ENCODE measurements around the gene TNIK. TPM values are rescaled to one million over a fixed set of nuclear protein-coding genes. Genes with fewer than 3 reads are reported as not detected.

The TNIK gene
- total and polyA plus RNA-seq, 12 donors, result 9.3 to 51.9 (median 35.1) TPM

- Histone ChIP-seq H3K27me3 (no peaks in the 10 kb centered on the region), H3K36me3 (peaks cover 0 to 76% (median 10%) of the 10 kb centered on the region in 9 donors), H3K27ac (no peak overlapping the region), H3K9me3 (peaks cover 0 to 18% (median 8%) of the 10 kb centered on the region in 11 donors), H3K4me1 (peaks cover 0 to 6% (median 0%) of the 10 kb centered on the region in 9 donors), H3K4me3 (no peak overlapping the region)
- intact Hi-C loops (cut with DNase I), result loop anchor here in 1 of 10 donors (10.0 kb wide), 1 partner anchor 199 kb away; no protein-coding TSS in a partner anchor
- DNase-seq (no peak), ATAC-seq (no peak)
- peak in 6 of 9 donors; percentile 21 to 60 (median 42) for TF ChIP-seq CTCF (IDR thresholded peaks at IDR 0.05)
Observed at GRCh38 chr3:171163101-171164066, 296.8 kb downstream of the TNIK start.

DNA sequence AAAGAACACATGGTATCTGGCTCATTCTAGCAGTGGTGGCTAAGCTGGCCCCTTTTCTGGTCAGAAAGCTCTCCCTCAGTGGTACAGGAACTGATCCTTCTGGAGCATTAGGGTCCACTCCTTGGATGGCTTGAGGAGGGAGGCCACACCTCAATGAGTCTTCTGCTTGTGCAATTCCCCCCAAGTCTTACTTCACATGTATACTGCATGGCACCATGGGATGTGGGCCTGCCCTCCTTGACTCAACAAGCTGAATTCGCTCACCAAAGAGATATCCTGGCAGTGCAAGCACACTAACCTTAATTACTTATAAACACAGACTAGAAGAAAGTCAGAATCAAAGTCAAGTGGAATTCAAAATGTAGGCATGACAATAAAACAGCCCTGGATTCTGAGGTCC is 299.9 kb downstream of the TNIK start:
- no peak for TF ChIP-seq CTCF (IDR thresholded peaks at IDR 0.05)
- no peaks in the 10 kb centered on the region for H3K27me3 ChIP-seq
- no peak overlapping the region for H3K4me3 ChIP-seq
- peaks cover 0 to 19% (median 0%) of the 10 kb centered on the region in 9 donors for H3K4me1 ChIP-seq
- peaks cover 0 to 72% (median 10%) of the 10 kb centered on the region in 9 donors for H3K36me3 ChIP-seq
- no peak for ATAC-seq
- WGBS, 2 donors, result 86 to 89% methylated on average over 1 of the region's 1 CpG
- intact Hi-C loops (cut with DNase I), result loop anchor here in 1 of 10 donors (10.0 kb wide), 1 partner anchor 196 kb away; no protein-coding TSS in a partner anchor
- H3K9me3 ChIP-seq, result peaks cover 0 to 18% (median 8%) of the 10 kb centered on the region in 11 donors
- no peak for DNase-seq
- H3K27ac ChIP-seq, result no peak overlapping the region

DNA sequence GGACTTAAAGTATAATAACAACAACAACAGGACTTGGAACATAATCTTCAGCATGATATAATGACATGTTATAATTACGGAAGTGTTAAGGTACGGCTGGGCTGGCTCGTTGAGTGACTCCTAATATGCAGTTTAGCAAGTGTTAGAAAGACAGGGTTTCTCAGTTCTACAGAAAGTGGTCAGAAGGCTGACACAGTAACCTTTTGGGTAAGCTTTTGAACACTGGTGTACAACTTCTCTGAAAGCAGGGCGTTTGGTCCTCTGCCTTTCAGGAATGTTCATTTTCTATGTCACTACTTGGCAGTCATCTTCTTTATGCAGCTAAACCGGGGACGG is 300.4 kb downstream of the TNIK start:
- WGBS, 2 donors, result 81 to 86% methylated on average over 6 of the region's 6 CpGs
- Histone ChIP-seq H3K27me3 (no peaks in the 10 kb centered on the region), H3K27ac (no peak overlapping the region), H3K36me3 (peaks cover 0 to 71% (median 10%) of the 10 kb centered on the region in 9 donors), H3K4me3 (no peak overlapping the region), H3K9me3 (peaks cover 0 to 18% (median 8%) of the 10 kb centered on the region in 11 donors), H3K4me1 (peaks cover 0 to 20% (median 0%) of the 10 kb centered on the region in 9 donors)
- no peak for ATAC-seq
- no peak for TF ChIP-seq CTCF (IDR thresholded peaks at IDR 0.05)
- DNase-seq, result no peak
- intact Hi-C loops (cut with DNase I), result loop anchor here in 3 of 10 donors (5.0 to 10.0 kb wide), 3 partner anchors 195 to 408 kb away; no protein-coding TSS in a partner anchor

- ATAC-seq (no peak), DNase-seq (no peak)
- peaks cover 0 to 18% (median 8%) of the 10 kb centered on the region in 11 donors for H3K9me3 ChIP-seq
- H3K27me3 ChIP-seq, result no peaks in the 10 kb centered on the region
- H3K36me3 ChIP-seq, result peaks cover 0 to 65% (median 10%) of the 10 kb centered on the region in 9 donors
- intact Hi-C loops (cut with DNase I), result loop anchor here in 2 of 10 donors (5.0 to 10.0 kb wide), 2 partner anchors 406 to 408 kb away; no protein-coding TSS in a partner anchor
- no peak overlapping the region for H3K4me3 ChIP-seq
- TF ChIP-seq CTCF (IDR thresholded peaks at IDR 0.05), result no peak
- H3K4me1 ChIP-seq, result peaks cover 0 to 20% (median 0%) of the 10 kb centered on the region in 9 donors
- 84 to 87% methylated on average over 20 of the region's 20 CpGs for WGBS, 2 donors
- no peak overlapping the region for H3K27ac ChIP-seq
Observed at GRCh38 chr3:171159024-171159821, 301.0 kb downstream of the TNIK start.
